SU-DHL-6 (cell line): ENCODE results near the gene CEBPZOS.
"Not testable (repeated sequence)": the region's sequence is repeated elsewhere in the genome, so short reads cannot be mapped to it uniquely, and the experiment has no call there.

Experiments
- H2AFZ ChIP-seq: fragments of 200-600 bp; sonication (generic); 2 replicates; pipeline ENCODE4 v1.6.1; 2014; ENCODE audit warnings: low read depth, mild to moderate bottlenecking, moderate library complexity, mixed read lengths, antibody characterized with exemption, low read length; ENCODE audit not compliant: severe bottlenecking
- H3F3A ChIP-seq: fragments of 200-600 bp; shearing (Covaris generic); 2 replicates; pipeline ENCODE4 v1.6.0; 2016; ENCODE audit warnings: antibody characterized with exemption, mild to moderate bottlenecking; ENCODE audit not compliant: insufficient read depth
- H3K27ac ChIP-seq: fragments of 200-600 bp; sonication (generic); 2 replicates; pipeline ENCODE4 v1.5.1; 2016; ENCODE audit warnings: low read depth, mild to moderate bottlenecking, low read length, moderate library complexity, mixed read lengths
- H3K27me3 ChIP-seq: fragments of 200-600 bp; sonication (generic), shearing (Covaris generic); 2 replicates; pipeline ENCODE4 v1.6.0; 2014; ENCODE audit warnings: mild to moderate bottlenecking, low read length
- H3K36me3 ChIP-seq: fragments of 200-600 bp; sonication (generic); 2 replicates; pipeline ENCODE4 v1.6.1; 2014; ENCODE audit warnings: mild to moderate bottlenecking, low read length, mixed read lengths
- H3K4me2 ChIP-seq: fragments of 300-600, 200-600 bp; shearing (Covaris generic), sonication (generic); 2 replicates; pipeline ENCODE4 v1.6.0; 2014; ENCODE audit warnings: low read length, low read depth, mild to moderate bottlenecking; ENCODE audit not compliant: poor library complexity, severe bottlenecking
- H3K4me3 ChIP-seq: fragments of 200-600 bp; sonication (generic); 2 replicates; pipeline ENCODE4 v1.5.1; 2014; ENCODE audit warnings: antibody characterized with exemption, low read length, mild to moderate bottlenecking, mixed read lengths; ENCODE audit not compliant: insufficient read depth, poor library complexity, severe bottlenecking
- H3K79me2 ChIP-seq: fragments of 200-600 bp; sonication (generic); 2 replicates; pipeline ENCODE4 v1.6.1; 2014; ENCODE audit warnings: mild to moderate bottlenecking, low read length, moderate library complexity; ENCODE audit not compliant: insufficient read depth
- H3K9ac ChIP-seq: fragments of 200-600 bp; sonication (generic); 2 replicates; pipeline ENCODE4 v1.7.0; 2014; ENCODE audit warnings: mild to moderate bottlenecking, low read length
- H3K9me2 ChIP-seq: fragments of 200-600 bp; sonication (generic); replicated peaks from 2 replicates; pipeline ENCODE4 v1.6.1; 2014; ENCODE audit warnings: low read length; ENCODE audit not compliant: insufficient read depth
- H3K9me3 ChIP-seq: fragments of 200-600 bp; sonication (generic); 2 replicates; pipeline ENCODE4 v1.6.1; 2014; ENCODE audit warnings: low read length, mixed read lengths; ENCODE audit not compliant: insufficient read depth
- H4K20me1 ChIP-seq: fragments of 200-600 bp; sonication (generic); 2 replicates; pipeline ENCODE4 v1.6.1; 2014; ENCODE audit warnings: low read depth, mild to moderate bottlenecking, antibody characterized with exemption, low read length, moderate library complexity, mixed read lengths
- CTCF ChIP-seq: fragments of 200-600 bp; sonication (generic); IDR thresholded peaks from one replicate; pipeline ENCODE4 v1.5.1; 2017; ENCODE audit warnings: antibody characterized with exemption, mild to moderate bottlenecking, low read length, moderate library complexity; ENCODE audit not compliant: insufficient read depth, poor library complexity, severe bottlenecking
- EZH2phosphoT487 ChIP-seq: fragments of 200-600 bp; sonication (generic), shearing (Covaris generic); conservative IDR thresholded peaks from 2 replicates; pipeline ENCODE4 v1.6.1; 2018; ENCODE audit warnings: mild to moderate bottlenecking, antibody characterized with exemption, low read length, moderate library complexity, mixed read lengths

The CEBPZOS gene

DNA sequence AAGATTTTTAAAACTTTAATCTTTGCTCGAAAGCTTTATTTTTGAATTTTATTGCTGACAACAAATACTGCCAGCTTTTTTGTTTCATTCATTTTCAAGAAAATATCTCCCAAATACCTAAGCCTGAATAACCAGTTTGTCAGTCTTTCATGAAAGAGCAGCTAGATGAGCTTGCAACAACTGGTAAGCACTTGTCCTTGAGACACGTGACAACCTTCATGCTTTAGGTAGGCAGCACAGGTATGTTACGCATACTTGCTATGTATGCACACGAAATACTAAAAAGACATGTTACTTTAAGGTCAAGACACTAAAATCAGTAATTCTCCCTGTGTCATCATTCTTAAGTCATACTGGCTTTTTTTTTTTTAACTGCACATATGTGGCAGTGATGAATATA lies 22.8 kb downstream of the CEBPZOS start:
- Histone ChIP-seq H2AFZ (no peak overlapping the region), H3K9me3 (no peaks in the 10 kb centered on the region), H3K79me2 (peaks cover 18% of the 10 kb centered on the region), H3K27ac (no peak overlapping the region), H3K27me3 (no peaks in the 10 kb centered on the region), H3K4me2 (no peak overlapping the region), H3K9ac (no peak overlapping the region), H4K20me1 (peaks cover under 1% of the 10 kb centered on the region; the same call in 1 of the 2 replicates), H3K36me3 (peaks cover 48% of the 10 kb centered on the region; the same call in 1 of the 2 replicates), H3F3A (peaks cover 6% of the 10 kb centered on the region; the same call in 1 of the 2 replicates), H3K4me3 (no peak overlapping the region), H3K9me2 (no peaks in the 10 kb centered on the region)
- no peak for TF ChIP-seq EZH2phosphoT487
- no peak for TF ChIP-seq CTCF

DNA sequence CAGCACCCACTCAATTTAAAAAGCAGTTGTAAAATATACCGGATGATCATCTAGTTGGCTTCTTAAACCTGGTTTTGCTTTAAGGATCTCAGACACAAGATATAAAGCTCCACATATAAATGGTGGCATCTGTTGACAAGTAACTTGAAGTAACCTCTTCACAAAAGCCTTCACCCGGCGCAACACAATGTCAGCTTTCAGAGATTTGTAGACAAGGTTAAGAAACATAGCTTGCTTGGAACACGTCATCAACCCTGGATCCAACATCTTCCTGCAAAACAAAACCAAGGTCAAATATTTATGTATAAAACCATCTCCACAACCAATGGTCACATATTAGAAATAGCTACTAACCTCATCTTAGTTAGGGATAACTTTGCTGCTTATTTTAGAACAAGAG lies 26.8 kb downstream of the CEBPZOS start:
- no peak overlapping the region for H3K4me3 ChIP-seq
- no peaks in the 10 kb centered on the region for H3K9me2 ChIP-seq
- H3K9me3 ChIP-seq, result no peaks in the 10 kb centered on the region
- no peak for TF ChIP-seq CTCF
- no peak for TF ChIP-seq EZH2phosphoT487
- no peak overlapping the region for H3K27ac ChIP-seq
- H3K9ac ChIP-seq, result no peak overlapping the region
- H3F3A ChIP-seq, result 0 out of 2 replicates have a peak, but pooled peaks cover 3% of the 10 kb centered on the region
- peaks cover 40% of the 10 kb centered on the region; the same call in 1 of the 2 replicates for H3K36me3 ChIP-seq
- H3K4me2 ChIP-seq, result no peak overlapping the region
- no peak overlapping the region for H2AFZ ChIP-seq
- H3K79me2 ChIP-seq, result peaks cover 51% of the 10 kb centered on the region
- H4K20me1 ChIP-seq, result peaks cover 19% of the 10 kb centered on the region
- H3K27me3 ChIP-seq, result no peaks in the 10 kb centered on the region

GRCh38 chr2:37224063-37224462 lies 27.8 kb downstream of the CEBPZOS start:
- Histone ChIP-seq H3K4me3 (no peak overlapping the region), H3K9me3 (no peaks in the 10 kb centered on the region), H4K20me1 (peaks cover 19% of the 10 kb centered on the region), H3K27me3 (no peaks in the 10 kb centered on the region), H3K79me2 (peaks cover 61% of the 10 kb centered on the region), H3K9ac (no peak overlapping the region), H3K4me2 (no peak overlapping the region), H2AFZ (no peak overlapping the region), H3F3A (0 out of 2 replicates have a peak, but pooled peaks cover 3% of the 10 kb centered on the region), H3K36me3 (peaks cover 46% of the 10 kb centered on the region; the same call in 1 of the 2 replicates), H3K9me2 (no peaks in the 10 kb centered on the region), H3K27ac (no peak overlapping the region)
- TF ChIP-seq CTCF (no peak), EZH2phosphoT487 (no peak)

- not testable (repeated sequence) for H2AFZ ChIP-seq, H3F3A ChIP-seq, H3K9ac ChIP-seq, H3K9me3 ChIP-seq, H3K27ac ChIP-seq, H3K4me3 ChIP-seq, H3K27me3 ChIP-seq, H3K9me2 ChIP-seq
- Histone ChIP-seq H3K4me2 (peak overlapping the region; percentile 3), H3K79me2 (peaks cover 71% of the 10 kb centered on the region), H3K36me3 (peaks cover 44% of the 10 kb centered on the region; the same call in 1 of the 2 replicates), H4K20me1 (peaks cover 23% of the 10 kb centered on the region)
Observed at GRCh38 chr2:37225129-37225528, 28.8 kb downstream of the CEBPZOS start.
